GM21367 (cell line): ENCODE data around the gene NCKAP5.

Experiments
- ATAC-seq: cut with Tn5 transposase; IDR thresholded peaks from one replicate; pipeline ENCODE4 v1.9.1; 2021; ENCODE audit not compliant: unreplicated experiment

Gene NCKAP5

DNA sequence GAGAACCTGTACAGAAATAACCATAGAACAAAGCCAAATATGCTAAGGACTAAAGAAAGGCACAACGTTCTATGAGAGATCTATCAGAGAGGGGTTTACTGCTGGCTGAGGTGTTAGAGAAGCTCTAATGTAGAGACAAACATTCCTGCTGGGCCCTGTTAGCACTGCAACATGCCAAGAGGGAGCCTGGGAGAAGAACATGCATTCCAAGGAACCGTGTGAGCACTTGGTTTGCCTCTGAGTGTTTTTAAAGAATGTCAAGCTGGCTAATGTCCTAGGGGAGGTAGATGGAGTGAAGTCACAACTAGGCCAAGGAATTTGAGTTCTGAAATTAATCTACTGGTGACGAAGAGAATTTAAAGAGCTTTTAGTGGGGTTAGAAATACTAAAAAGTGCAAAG lies 514.0 kb downstream of the NCKAP5 start:
- ATAC-seq = no peak

DNA sequence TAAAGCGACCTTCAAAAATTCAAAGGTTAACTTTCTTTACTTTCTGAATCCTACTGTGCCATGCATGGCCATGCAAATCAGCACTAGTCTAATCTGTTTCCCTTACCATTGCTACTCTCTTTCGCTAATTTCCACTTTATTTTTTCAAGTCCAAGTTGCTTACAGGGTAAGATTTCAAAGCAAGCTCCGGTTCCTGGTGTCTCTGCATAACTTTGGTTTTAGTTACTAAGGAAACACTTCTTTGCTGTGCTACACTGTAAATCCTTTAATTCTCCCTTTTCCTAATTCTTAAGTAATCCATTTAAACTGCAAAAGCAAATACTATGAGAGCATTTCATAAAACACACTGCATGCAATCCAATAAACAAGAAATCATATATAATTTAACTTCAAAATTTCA lies 514.7 kb downstream of the NCKAP5 start:
- no peak for ATAC-seq

DNA sequence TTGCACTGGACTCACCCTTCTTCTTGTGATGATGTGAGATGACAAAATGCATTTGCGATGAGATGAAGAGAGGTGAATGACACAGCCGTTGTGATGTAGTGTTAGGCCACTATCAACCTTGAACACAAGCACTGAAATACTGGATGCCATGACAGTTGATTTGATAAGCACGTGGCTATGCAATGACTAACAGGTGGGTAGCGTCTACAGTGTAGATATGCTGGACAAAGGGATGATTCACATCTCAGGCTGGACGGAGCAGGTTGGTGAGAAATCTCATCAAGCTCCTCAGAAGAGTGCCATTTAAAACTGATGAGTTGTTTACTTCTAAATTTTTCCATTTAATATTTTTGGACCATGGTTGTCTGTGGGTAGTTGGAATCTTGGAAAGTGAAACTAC lies 522.5 kb downstream of the NCKAP5 start:
- no peak for ATAC-seq

DNA sequence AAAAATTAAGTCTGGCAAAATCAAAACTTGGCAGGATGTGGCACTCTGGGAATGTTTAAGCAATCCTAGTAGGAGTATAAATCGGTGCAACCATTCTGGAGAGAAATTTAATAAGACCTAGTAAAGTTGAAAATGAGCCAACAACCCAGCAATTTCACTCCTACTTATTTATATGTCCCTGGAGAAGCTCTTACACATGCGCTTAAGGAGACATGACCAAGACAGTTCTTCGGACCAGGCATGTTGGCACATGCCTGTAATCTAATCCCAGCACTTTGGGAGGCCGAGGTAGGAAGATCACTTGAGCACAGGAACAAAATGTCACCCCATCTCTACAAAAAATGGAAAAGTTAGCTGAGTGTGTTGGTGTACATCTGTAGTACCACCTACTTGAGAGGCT lies 523.7 kb downstream of the NCKAP5 start:
- no peak for ATAC-seq

DNA sequence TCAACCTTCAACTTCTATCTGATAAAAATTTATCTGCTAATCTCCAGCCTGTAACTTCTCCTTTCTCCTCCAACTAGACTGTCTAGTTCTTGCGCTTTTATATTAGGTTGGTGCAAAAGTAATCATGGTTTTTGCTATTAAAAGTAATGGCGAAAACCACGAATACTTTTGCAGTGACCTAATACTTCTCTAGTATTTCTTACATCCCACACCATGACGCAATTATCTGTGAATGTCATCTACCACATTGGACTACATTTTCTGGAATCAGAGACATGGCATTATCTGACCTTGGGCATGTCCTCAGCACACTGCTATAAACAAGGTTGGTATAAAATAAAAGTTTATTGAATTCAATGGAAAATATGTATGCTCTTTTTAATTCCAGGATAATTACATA lies 528.1 kb downstream of the NCKAP5 start:
- no peak for ATAC-seq

DNA sequence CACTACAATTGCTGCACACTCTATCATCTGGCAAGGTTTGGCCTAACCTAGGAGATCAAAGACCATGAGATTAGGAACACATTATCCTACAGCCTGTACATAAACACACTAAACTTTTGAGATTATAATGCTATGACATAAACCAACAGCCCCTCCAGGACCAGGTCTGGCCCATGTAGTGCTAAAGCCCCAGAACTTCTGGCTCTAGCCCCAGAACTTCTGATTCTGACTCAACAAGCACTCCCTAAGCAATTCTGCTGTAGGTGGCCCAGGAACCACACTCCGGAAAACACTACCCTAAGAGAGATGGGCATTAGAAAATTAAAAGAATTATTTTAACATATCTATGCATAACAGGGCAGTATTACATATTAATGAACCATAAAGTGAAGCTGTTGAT lies 528.7 kb downstream of the NCKAP5 start:
- ATAC-seq = no peak

DNA sequence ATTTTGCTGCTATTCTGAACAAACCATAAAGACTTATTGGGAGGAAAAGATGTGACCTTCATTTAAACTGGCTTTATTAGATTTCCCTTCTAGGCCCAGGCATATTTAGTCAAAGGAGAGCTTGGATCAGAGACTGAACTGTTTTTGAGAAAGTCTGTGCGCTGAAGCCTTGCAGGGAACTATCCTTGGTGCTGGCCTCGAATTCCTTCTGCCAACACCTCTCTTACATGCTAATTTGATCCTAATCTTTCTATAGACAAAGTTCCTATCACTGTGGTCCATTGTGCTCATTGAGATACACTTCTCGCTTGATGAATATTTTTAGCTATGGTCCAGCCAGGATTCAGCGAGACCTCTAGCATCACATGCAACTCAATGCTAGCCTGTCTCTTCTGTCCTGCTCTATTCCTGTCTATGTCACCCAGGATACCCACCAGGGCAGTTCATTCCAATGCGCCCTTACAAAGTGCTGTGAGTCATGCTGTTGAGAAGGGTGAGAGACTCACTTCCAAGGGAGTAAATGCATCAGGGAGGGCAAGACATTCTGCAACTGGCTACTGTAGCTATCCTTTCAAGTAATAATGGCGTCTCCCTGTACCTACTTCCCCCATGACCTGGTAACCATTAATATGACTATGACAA lies 541.6 kb downstream of the NCKAP5 start:
- ATAC-seq = no peak

DNA sequence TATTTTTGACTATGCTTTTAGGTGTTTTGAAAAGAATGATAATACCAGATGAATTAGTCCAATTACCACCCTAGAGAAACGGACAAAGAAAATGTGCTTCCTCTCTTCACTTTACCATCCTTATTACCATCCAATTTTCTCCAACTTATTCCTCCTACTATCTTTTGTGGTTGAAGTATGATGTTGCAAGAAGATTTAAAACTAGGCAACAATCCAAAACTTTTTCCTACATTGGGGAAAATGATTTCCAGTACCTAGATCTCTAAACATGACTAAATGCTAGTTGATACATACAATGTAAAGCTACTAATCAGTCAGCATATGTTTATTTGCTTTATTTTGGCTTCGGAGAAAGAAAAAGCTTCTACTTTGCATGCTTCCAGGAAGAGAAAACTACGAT lies 543.3 kb downstream of the NCKAP5 start:
- ATAC-seq = no peak

DNA sequence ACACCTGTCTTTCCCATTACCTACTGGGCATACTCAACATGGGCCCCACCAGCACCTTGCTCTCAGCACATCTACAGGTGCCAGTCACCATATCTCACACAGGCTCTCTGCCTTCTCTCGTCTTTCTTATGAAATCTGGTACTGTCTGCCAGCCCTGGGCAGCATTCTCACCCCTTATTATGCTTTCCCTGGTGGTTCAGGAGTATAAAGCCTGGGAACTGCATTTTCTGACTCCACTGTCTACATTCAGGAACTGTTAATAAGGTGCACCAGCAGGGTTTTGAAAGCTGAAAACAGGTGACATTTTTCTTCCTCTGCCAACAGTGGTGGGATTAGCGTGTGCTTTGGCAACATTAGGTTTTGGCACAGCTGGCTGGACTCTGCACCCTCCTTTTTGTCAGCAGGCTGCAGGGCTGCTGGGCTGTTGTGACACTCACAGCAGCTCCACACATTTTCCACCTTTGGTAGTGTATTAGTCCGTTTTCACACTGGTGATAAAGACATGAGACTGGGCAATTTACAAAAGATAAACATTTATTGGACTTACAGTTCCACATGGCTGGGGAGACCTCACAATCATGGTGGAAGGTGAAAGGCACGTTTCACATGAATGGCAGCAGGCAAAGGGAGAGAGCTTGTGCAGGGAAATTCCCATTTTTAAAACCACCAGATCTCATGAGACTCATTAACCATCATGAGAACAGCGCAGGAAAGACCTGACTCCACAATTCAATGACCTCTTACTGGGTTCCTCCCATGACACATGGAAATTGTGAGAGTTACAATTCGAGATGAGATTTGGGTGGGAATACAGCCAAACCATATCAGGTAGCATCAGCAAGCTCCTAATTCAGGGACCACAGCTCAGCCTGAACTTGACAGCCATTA lies 555.2 kb downstream of the NCKAP5 start:
- ATAC-seq = no peak

DNA sequence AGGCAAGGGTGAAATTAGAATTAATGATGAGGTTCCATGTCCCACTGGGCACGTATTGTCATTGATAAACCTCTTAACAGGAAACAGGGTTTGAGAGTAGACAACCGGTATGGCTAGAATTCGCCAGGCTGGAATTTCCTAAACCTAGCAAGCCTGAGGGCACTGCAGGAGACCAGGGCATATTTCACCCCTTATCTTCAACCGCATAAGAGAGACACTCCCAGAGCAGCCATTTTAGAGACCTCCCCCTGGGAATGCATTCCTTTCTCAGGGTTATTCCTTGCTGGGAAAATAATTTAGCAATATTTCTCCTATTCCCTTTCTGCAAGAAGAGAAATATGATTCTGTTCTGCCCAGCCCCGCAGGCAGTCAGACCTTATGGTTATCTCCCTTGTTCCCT lies 563.6 kb downstream of the NCKAP5 start:
- no peak for ATAC-seq

DNA sequence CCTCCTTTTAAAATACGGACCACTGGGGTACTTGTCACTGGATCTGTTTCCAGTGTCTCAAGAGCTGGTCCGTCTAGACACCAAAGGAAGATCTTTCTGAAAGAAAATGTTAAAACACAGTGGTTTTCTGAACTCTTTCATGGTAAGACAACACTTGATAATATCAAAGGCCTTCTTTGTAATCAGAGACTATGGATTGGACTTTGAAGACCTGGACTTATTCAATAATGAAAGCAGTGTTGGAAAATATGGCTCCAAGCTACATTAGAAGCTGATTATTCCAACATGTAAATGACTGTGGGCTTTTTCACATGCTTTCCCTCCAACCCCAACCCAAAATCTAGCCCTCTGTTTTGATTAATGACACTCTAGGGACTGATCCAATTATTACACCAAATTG lies 568.8 kb downstream of the NCKAP5 start:
- ATAC-seq = no peak

DNA sequence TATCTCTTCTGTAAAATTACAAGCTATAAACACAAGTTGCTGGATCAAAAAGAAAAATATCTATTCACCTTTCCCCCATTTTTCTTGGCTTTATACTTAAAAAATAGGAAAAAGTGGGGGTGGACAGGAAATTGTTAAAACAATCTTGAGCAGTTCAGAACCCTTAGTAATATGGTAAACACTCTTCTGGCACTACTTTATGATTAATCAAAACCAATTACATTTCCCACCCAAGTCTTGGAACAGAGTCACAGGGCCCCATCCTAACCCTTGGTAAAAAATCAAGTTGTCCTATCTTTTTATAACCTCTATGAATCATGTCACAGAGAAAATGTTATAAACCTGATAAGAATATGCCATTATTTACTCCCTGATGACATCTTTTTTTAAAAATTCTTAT lies 570.0 kb downstream of the NCKAP5 start:
- ATAC-seq = no peak

DNA sequence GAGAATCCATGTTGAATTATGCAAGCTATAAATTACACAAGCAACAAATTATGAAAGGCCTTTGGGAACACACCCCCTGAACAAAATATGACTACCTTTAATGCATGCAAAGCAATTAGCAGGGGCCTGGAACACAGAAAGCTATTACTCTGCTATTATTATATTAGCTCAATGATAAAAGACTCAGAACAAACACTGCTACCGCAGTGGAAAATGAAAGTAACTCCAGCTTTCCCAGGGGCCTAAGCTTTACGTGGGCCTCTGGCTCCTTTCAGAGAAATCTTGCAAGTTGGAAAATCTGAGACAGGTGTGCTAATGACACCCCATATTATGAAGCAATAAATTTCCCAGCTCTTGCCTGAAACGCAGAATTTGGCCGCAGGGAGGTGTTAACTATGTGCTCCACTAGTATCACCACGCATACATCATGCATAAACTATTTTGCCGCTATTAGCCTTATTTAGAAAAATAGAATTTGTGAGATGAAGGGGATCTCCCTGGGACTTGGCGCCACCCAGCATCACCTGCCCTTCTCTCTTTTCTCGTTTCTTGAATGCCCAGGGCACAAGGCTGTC lies 576.7 kb downstream of the NCKAP5 start:
- ATAC-seq = no peak

DNA sequence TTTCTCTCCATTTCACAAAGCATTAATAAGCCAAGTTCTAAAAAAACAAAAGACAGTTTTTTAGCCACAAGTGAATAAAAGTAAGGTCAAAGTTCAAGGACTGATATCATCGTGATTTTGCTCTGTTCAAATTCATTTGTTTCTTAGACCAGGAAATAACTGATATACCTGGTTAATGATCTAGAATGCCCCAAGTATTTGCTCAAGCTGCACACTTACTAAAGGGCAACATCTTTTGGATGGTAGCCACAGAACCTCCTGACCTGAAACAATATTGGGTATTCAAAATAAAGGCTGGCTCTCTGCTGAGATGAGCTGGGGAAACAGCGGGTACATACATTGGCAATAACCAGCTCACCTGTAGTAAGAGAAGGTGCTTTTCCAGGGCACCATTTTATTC lies 583.5 kb downstream of the NCKAP5 start:
- ATAC-seq = no peak

DNA sequence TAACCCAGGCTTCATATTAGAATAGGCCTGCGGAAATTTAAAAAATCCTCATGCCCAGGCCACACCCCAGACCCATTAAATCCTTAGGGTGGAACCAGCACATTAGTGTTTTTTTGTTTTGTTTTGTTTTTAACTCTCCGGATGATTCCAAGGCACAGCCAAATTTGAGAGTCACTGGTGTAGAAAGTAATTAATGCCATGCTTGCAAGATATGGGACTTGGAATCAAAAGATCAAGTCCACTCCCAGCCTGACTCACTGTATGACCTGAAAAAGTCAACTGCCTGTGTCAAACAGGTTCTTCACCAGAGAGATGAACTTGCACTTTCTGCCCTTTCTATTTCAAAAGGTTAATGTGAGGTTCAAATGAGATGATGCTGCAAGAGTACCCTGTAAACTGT lies 588.0 kb downstream of the NCKAP5 start:
- ATAC-seq = no peak

DNA sequence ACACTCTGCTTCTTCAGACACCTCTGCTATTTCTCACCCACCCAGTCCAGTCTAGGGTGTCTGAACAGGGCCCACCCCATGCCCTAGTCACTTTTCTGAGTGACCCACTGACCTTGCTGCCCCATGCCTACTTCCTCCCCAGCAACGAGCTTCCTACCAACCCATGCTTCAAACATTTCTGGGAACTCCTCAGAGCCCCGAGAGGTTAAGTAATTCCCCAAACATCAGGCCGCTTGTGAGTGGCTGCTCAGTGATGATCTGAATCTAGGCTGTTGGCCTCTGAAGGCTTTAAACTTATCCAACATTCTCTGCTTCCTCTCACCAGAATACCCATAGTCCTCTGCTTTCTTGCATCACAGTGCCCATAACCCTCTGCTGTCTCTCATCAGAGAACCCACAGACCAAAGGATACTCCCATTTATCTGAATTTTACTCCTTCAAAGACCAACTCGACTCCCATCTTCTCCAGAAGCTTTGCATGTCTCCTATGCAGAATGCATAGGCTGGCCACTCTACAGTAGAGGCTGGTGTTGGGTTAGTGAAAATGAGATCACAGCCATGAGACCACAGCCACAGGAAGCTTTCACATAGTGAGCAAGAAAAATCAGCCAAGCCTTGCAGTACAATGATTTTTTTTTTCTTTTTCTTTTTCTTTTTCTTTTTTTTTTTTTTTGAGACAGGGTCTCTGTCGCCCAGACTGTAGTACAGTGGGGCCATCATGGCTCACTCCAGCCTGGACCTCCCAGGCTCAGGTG lies 588.7 kb downstream of the NCKAP5 start:
- ATAC-seq = no peak

DNA sequence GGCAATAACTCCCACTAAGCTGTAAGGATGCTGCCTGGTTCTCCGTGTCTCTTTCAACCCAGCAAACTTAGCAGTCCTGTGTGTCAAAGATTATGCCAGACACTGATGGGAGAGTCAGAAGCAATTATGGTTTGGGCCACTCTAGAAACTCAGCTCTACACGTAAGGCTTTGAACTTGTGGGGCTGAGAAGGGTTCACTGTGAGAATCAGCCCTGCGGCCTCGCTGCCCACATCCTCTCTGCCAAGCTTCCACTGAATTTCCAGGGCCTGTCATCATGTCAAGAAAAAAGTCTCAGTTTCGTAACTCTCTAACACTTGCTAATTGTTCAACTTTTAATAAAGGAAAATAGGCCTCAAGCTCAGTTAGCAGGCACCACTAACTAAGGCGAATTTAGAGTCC lies 589.4 kb downstream of the NCKAP5 start:
- ATAC-seq = no peak

DNA sequence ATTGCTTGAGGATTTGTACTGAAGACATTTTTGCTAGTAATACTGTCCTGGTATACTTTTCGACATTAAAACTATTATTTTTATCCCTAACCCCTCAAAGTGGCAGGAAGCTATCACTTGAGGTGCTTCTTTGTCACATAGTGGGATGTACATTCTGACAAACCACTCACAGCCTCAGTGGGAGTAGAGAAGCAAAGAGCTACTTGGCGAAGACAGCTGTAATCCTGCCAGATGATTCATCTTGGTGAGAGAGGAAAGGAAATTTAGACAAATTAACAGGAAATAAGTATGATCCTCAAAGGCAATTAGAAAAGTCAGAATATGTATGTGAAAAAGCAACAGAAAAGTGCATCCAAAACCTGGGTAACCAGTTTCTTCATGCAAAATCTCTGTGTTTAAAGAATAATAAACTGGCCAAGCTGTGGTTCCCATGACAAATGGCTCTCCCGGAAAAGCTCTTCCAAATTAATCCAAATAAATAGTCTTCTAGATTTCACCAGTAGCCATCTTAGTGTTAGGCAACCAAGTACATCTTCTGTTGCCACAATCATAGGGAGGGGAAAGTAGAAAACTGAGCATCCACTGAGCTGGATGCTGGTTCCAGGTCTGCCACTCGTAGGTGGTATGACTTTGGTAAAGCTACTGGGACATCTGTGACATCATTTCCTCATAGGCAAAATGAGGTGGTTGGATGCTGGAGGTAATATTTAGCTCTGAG lies 590.3 kb downstream of the NCKAP5 start:
- ATAC-seq = no peak

DNA sequence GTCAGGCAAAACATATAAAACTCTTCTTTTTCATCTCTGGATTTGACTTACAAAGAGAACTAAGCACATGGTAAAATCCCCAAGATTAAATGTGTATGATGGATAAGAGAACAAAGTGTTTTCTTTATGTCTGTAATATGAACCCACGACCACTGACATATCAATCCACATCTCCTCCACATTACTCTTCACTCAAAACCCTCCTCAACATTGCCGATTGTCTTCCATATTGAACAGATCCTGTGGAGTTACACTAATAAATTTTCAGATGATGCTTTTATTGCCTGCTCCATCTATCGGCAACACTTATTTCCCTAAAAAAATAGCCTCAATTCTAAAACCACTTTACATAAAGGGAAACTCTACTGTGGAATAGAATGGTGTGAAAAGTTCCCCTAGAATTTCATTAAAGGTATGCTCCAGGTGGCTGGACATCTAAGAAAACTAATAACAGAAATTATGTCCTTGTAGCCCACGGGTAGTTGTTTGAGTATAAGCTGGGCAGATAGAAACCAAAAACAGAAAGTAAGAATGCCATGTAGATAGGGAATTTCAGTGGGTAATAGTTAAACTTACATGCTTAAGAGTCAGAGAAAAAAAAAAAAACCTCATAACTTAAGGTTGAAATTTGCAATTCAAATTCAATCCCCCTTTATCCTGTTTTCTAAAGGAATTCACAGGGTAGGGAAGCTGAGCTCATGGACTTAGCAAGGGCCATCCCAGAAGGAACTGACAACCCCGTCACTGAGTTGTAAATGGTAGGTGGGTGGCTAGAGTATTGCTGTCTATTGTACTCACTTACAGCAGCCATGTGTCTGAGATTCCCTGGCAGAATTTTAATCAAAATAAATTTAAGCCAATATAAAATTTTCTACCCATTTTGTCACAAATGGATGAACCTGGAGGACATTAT lies 592.8 kb downstream of the NCKAP5 start:
- no peak for ATAC-seq
